ENCODE data around the gene POLD2. TPM values are rescaled to one million over a fixed set of nuclear protein-coding genes. Genes with fewer than 3 reads are reported as not detected.

The POLD2 gene
- total RNA-seq, 2 donors from 2014 or later, result 38.7 to 43.8 TPM

GRCh38 chr7:44163591-44163990 lies 40.2 kb upstream of the POLD2 start:
- no peaks in the 10 kb centered on the region for H3K27me3 ChIP-seq (replicated peaks; ENCODE audit: insufficient read depth)
- no peaks in the 10 kb centered on the region for H3K9me3 ChIP-seq
- no peak for TF ChIP-seq CTCF (IDR thresholded peaks at IDR 0.05)
- no peak overlapping the region for H3K4me3 ChIP-seq
- no peaks in the 10 kb centered on the region for H3K36me3 ChIP-seq
- H3K27ac ChIP-seq, result no peak overlapping the region
- no peak for DNase-seq (ENCODE audit: low spot score)
- H3K4me1 ChIP-seq (ENCODE audit: control insufficient read depth in 1 of 2, low read depth in 2 of 2), result no peaks in the 10 kb centered on the region
- ATAC-seq (ENCODE audit: insufficient number of reproducible peaks, low FRiP score, low read depth), result no peak

GRCh38 chr7:44162785-44163395 lies 39.5 kb upstream of the POLD2 start:
- Histone ChIP-seq H3K27ac (no peak overlapping the region), H3K9me3 (no peaks in the 10 kb centered on the region), H3K36me3 (no peaks in the 10 kb centered on the region), H3K27me3 (replicated peaks; ENCODE audit: insufficient read depth) (no peaks in the 10 kb centered on the region), H3K4me3 (no peak overlapping the region), H3K4me1 (ENCODE audit: control insufficient read depth in 1 of 2, low read depth in 2 of 2) (no peaks in the 10 kb centered on the region)
- ATAC-seq (ENCODE audit: insufficient number of reproducible peaks, low FRiP score, low read depth) (no peak), DNase-seq (ENCODE audit: low spot score) (no peak)
- no peak for TF ChIP-seq CTCF (IDR thresholded peaks at IDR 0.05)

- Histone ChIP-seq H3K27me3 (replicated peaks; ENCODE audit: insufficient read depth) (no peaks in the 10 kb centered on the region), H3K27ac (no peak overlapping the region), H3K4me3 (no peak overlapping the region), H3K4me1 (ENCODE audit: control insufficient read depth in 1 of 2, low read depth in 2 of 2) (no peaks in the 10 kb centered on the region), H3K36me3 (no peaks in the 10 kb centered on the region), H3K9me3 (no peaks in the 10 kb centered on the region)
- TF ChIP-seq CTCF (IDR thresholded peaks at IDR 0.05), result no peak
- DNase-seq (ENCODE audit: low spot score) (no peak), ATAC-seq (ENCODE audit: insufficient number of reproducible peaks, low FRiP score, low read depth) (no peak)
These were observed 38.8 kb upstream of the POLD2 start for GRCh38 chr7:44162179-44162578.

- no peaks in the 10 kb centered on the region for H3K9me3 ChIP-seq
- no peak overlapping the region for H3K27ac ChIP-seq
- ATAC-seq (ENCODE audit: insufficient number of reproducible peaks, low FRiP score, low read depth) (no peak), DNase-seq (ENCODE audit: low spot score) (no peak)
- no peaks in the 10 kb centered on the region for H3K27me3 ChIP-seq (replicated peaks; ENCODE audit: insufficient read depth)
- TF ChIP-seq CTCF (IDR thresholded peaks at IDR 0.05), result no peak
- no peaks in the 10 kb centered on the region for H3K36me3 ChIP-seq
- H3K4me3 ChIP-seq, result no peak overlapping the region
- no peaks in the 10 kb centered on the region for H3K4me1 ChIP-seq (ENCODE audit: control insufficient read depth in 1 of 2, low read depth in 2 of 2)
These were observed 38.0 kb upstream of the POLD2 start for GRCh38 chr7:44161371-44161770.

- Histone ChIP-seq H3K4me1 (ENCODE audit: control insufficient read depth in 1 of 2, low read depth in 2 of 2) (no peaks in the 10 kb centered on the region), H3K27ac (no peak overlapping the region), H3K4me3 (no peak overlapping the region), H3K36me3 (no peaks in the 10 kb centered on the region), H3K9me3 (no peaks in the 10 kb centered on the region), H3K27me3 (replicated peaks; ENCODE audit: insufficient read depth) (no peaks in the 10 kb centered on the region)
- DNase-seq (ENCODE audit: low spot score), result no peak
- no peak for ATAC-seq (ENCODE audit: insufficient number of reproducible peaks, low FRiP score, low read depth)
- no peak for TF ChIP-seq CTCF (IDR thresholded peaks at IDR 0.05)
These were observed 36.7 kb upstream of the POLD2 start for GRCh38 chr7:44159824-44160630.
